Gastroesophageal sphincter (tissue), 4 donors: ENCODE measurements around the gene ZSCAN31. TPM values are rescaled to one million over a fixed set of nuclear protein-coding genes. Genes with fewer than 3 reads are reported as not detected.

ENCODE experiments used
- ATAC-seq: fragments of 150-250 bp; one replicate; pipeline ENCODE4 v1.9.1; 2016; ENCODE audit warnings: mild to moderate bottlenecking, moderate library complexity
- H3K27ac ChIP-seq, 4 donors: fragments of 200-600 bp; sonication (generic) in 3 of 4; 1 replicate in 3 of 4; 2 replicates in 1 of 4; pipeline ENCODE4 v1.5.1; 2016 to 2019
- H3K27me3 ChIP-seq: fragments of 200-600 bp; sonication (generic); one replicate; pipeline ENCODE4 v1.5.1; 2019
- H3K36me3 ChIP-seq, 2 donors: fragments of 200-600 bp; sonication (generic); one replicate each; pipeline ENCODE4 v1.5.1; 2019; ENCODE audit warnings: control low read depth in 1 of 2
- H3K4me1 ChIP-seq, 3 donors: fragments of 200-600 bp; sonication (generic); 1 replicate in 2 of 3; 2 replicates in 1 of 3; pipeline ENCODE4 v1.5.1; 2016 to 2019; ENCODE audit warnings: control low read depth in 2 of 3
- H3K4me3 ChIP-seq, 2 donors: fragments of 200-600 bp; sonication (generic); one replicate each; pipeline ENCODE4 v1.5.1; 2019; ENCODE audit warnings: mild to moderate bottlenecking in 1 of 2, moderate library complexity in 1 of 2
- H3K9me3 ChIP-seq, 3 donors: fragments of 200-600 bp; sonication (generic); one replicate each; pipeline ENCODE4 v1.5.1; 2017 to 2019; ENCODE audit warnings: control low read depth in 2 of 3
- CTCF ChIP-seq, 4 experiments: fragments of 200-600 bp in 2 of 4; fragments of 450-650 bp in 2 of 4; sonication (generic) in 1 of 4; IDR thresholded peaks; one replicate each; pipeline ENCODE4 v1.5.1; 2017 to 2019; ENCODE audit warnings: antibody characterized with exemption in 4 of 4, mild to moderate bottlenecking in 2 of 4, moderate library complexity in 2 of 4
- EP300 ChIP-seq: sonication (generic); formaldehyde crosslinking; IDR thresholded peaks from one replicate; pipeline ENCODE4 v1.6.1; 2017; ENCODE audit warnings: antibody characterized with exemption, mild to moderate bottlenecking
- POLR2A ChIP-seq, 2 donors: fragments of 450-650 bp; IDR thresholded peaks; one replicate each; pipeline ENCODE4 v1.6.1; 2017; ENCODE audit warnings: antibody characterized with exemption in 2 of 2, mild to moderate bottlenecking in 2 of 2, moderate library complexity in 1 of 2
- POLR2AphosphoS5 ChIP-seq: sonication (generic); formaldehyde crosslinking; IDR thresholded peaks from one replicate; pipeline ENCODE4 v1.6.1; 2017; ENCODE audit warnings: antibody characterized with exemption
- WGBS, 2 donors: methylation state at CpG; one replicate each; pipeline ENCODE4 v1.1.5; 2018; ENCODE audit warnings: low coverage in 1 of 2; 5-methylcytosine and 5-hydroxymethylcytosine counted together
- total RNA-seq, 4 donors: library from RNA; depleted of rRNA; stranded (reverse); fragments of >200 nt; gene quantifications; one replicate each; pipeline ENCODE4 v1.1.0, GENCODE V29; 2016

Gene ZSCAN31
- total RNA-seq, 4 donors from 2014 or later = 14.9 to 32.0 (median 24.8) TPM

DNA sequence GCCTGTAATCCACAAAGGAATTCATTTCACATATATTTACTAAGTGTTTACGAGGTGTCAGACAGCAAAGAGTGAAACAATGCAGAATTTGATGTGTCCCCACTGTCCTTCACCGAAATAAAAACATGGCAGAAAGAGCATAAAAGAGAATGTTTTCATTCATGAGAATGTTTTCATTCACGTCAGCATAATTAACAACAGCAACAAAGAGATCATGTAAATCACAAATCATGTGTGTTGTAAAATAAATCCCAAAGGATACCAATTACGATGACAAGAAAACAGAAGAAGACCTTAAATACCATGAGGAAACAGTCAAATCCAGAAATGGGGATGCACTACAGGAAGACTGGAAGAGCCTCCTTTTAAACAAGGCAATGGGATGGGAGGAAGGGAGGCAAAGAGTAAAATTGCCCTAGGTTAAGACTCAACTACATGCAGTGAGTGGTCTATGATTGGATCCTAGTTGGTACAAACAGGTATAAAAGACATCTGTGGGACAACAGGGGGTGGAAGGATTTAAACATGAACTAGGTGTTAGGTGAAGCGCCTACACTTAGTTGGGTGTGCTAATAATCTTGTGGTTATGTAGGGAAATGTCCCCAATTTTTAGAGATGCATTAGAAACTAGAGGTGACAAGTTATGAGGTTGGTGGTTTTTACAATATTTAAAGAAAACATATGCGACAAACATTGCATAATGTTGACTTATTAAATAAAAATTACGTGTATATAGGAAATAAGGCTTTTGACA lies 1.5 kb downstream of the ZSCAN31 start:
- H3K36me3 ChIP-seq = peaks cover 0 to under 1% of the 10 kb centered on the region in 2 donors
- WGBS, 2 donors = 77 to 87% methylated on average over 7 of the region's 7 CpGs
- TF ChIP-seq EP300 (no peak), POLR2AphosphoS5 (no peak), CTCF (IDR thresholded peaks at IDR 0.05) (no peak), POLR2A (IDR thresholded peaks at IDR 0.05) (no peak)
- peak overlapping the region; percentile 97 to 98 (median 98) for H3K27ac ChIP-seq
- no peaks in the 10 kb centered on the region for H3K9me3 ChIP-seq
- no peaks in the 10 kb centered on the region for H3K27me3 ChIP-seq
- peak overlapping the region in 1 of 2 donors; percentile 81 for H3K4me3 ChIP-seq
- no peak for ATAC-seq
- peaks cover 6 to 26% (median 10%) of the 10 kb centered on the region in 3 donors for H3K4me1 ChIP-seq

DNA sequence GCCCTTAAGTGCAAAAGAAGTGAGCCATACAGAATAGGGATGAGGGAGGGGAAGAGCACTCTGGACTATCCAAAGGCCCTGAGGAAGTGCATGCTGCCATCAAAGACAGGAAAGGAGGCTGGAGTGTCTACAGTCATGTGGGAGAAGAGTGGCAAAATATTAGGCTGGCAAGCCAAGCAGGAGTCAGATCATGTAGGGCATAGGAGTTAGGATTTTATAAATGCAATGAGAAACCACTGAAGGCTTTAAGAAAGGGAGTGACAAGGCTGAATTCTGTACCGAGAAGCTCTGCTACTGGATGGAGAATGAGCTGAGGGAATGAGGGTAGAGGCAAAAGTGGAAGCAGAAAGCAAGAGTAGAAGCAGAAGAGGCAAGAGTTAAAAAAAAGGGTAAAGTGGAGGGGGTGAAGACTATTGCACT lies 2.3 kb downstream of the ZSCAN31 start:
- peaks cover 0 to 8% (median 0%) of the 10 kb centered on the region in 3 donors for H3K9me3 ChIP-seq
- TF ChIP-seq POLR2AphosphoS5 = no peak
- TF ChIP-seq EP300 = no peak
- no peak for TF ChIP-seq POLR2A (IDR thresholded peaks at IDR 0.05)
- no peak for TF ChIP-seq CTCF (IDR thresholded peaks at IDR 0.05)
- H3K36me3 ChIP-seq = peaks cover 4 to 9% of the 10 kb centered on the region in 2 donors
- no peak for ATAC-seq
- H3K4me3 ChIP-seq = no peak overlapping the region
- no peaks in the 10 kb centered on the region for H3K27me3 ChIP-seq
- 65% methylated on average over 1 of the region's 1 CpG; no CpG with 5 or more reads in 1 of the 2 donors for WGBS, 2 donors
- H3K27ac ChIP-seq = peak overlapping the region in 1 of 4 donors; percentile 97
- peaks cover 6 to 26% (median 10%) of the 10 kb centered on the region in 3 donors for H3K4me1 ChIP-seq

DNA sequence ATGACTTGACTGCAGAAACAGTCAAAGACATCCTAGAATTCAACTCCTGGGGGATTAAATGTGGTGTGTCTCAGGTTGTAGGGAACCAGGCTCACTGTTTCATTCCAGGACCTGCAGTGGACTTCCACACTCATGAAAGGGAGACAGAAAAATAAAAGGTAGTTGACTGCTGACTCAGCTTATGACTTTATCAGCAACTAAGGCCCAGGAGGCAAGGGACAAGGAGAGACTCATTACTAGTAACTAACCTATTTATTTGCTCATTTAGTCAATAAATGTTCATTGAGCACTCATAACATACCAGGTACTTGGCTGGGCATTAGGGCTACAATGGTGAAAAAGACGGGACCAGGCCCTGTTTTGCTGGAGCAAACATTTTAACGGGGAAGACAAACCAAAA lies 2.9 kb downstream of the ZSCAN31 start:
- H3K36me3 ChIP-seq = peaks cover 4 to 13% of the 10 kb centered on the region in 2 donors
- whole genome bisulfite sequencing, 2 donors = 96 to 100% methylated on average over 2 of the region's 2 CpGs
- peaks cover 6 to 26% (median 10%) of the 10 kb centered on the region in 3 donors for H3K4me1 ChIP-seq
- H3K4me3 ChIP-seq = no peak overlapping the region
- no peaks in the 10 kb centered on the region for H3K27me3 ChIP-seq
- H3K9me3 ChIP-seq = peaks cover 0 to 14% (median 0%) of the 10 kb centered on the region in 3 donors
- H3K27ac ChIP-seq = peak overlapping the region in 1 of 4 donors; percentile 97
- no peak for ATAC-seq
- TF ChIP-seq POLR2A (IDR thresholded peaks at IDR 0.05) (no peak), POLR2AphosphoS5 (no peak), CTCF (IDR thresholded peaks at IDR 0.05) (no peak), EP300 (no peak)

DNA sequence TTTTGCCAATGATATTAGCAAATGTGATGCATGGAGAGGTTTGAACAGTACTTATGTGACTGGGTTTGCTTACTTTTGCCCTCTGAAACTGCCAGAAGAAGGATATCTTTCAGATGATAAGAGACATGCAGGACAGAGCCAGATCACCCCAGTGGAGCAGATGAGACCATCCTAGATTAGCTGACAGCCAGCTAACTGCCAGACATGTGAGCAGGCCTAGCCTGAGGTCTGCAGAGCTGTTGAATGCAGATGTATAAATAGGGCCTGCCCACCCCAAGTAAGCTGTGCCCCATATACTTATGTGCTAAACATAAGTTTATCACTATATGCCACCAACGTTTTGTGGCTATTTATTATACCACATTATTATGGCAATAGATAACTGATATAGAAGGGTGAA lies 5.9 kb downstream of the ZSCAN31 start:
- H3K27me3 ChIP-seq = no peaks in the 10 kb centered on the region
- ATAC-seq = no peak
- TF ChIP-seq CTCF (IDR thresholded peaks at IDR 0.05) = no peak
- no peak for TF ChIP-seq EP300
- TF ChIP-seq POLR2A (IDR thresholded peaks at IDR 0.05) = no peak
- TF ChIP-seq POLR2AphosphoS5 = no peak
- H3K27ac ChIP-seq = no peak overlapping the region
- WGBS, 2 donors = 69 to 75% methylated on average over 1 of the region's 1 CpG
- H3K4me1 ChIP-seq = peaks cover 0 to 10% (median 6%) of the 10 kb centered on the region in 3 donors
- peaks cover 12 to 43% of the 10 kb centered on the region in 2 donors for H3K36me3 ChIP-seq
- H3K9me3 ChIP-seq = peaks cover 0 to 44% (median 3%) of the 10 kb centered on the region in 3 donors
- no peak overlapping the region for H3K4me3 ChIP-seq
